HT-29 (cell line): ENCODE results near the gene MAP3K6. TPM values are rescaled to one million over a fixed set of nuclear protein-coding genes. Genes with fewer than 3 reads are reported as not detected.

ENCODE experiments used
- DNase-seq: peaks from one replicate; pipeline ENCODE4 v3.0.0-alpha.2; 2015; ENCODE audit warnings: low spot score
- total RNA-seq: library from RNA; depleted of rRNA; stranded (reverse); fragments of >200 nt; shearing (Covaris generic); gene quantifications from 2 replicates; pipeline ENCODE4 v1.2.3, GENCODE V29; 2014

MAP3K6 gene
- total RNA-seq, 1 experiment from 2014 or later = 17.0 TPM

GRCh38 chr1:27379564-27380122, 12.9 kb upstream of the MAP3K6 start:
- DNase-seq = no peak

GRCh38 chr1:27377760-27378495, 11.2 kb upstream of the MAP3K6 start:
- DNase-seq = no peak

DNA sequence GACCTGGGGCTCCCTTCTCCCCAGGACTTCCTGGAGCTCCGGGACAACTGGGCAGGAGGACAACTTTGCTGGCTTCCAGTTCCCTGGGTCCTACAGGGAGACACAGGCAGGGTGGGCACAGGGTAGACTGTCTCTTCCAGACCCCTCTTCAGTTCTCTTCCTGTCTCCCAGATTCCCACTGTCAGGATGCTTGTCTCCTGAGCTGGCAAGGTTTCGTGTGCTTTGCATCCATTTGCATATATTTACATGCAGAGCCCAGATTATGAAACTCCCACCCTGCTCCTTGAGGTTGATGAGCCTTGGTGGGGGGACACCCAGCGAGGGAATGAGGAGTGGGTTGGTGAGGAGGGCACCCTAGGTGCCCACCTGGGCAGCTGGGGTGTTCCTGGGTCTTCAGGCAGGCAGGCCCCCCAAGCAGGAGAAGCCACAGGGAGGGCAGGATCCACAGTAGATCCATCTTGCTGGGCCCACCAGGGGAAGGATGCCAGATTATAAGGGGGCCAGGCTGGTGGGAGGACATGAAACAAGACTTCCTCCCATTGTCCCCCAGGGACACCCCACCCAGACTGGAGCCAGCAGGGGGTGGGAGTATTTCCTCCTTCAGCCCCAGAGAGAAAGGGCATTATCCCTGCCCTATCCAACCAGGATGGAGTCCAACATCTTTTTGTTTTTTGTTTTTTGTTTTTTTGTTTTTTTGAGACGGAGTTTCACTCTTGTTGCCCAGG, 7.8 kb upstream of the MAP3K6 start, which contains the start of gene FCN3:
Gene FCN3, minus strand, starts transcription at position 463 of the 725 bp plus-strand sequence. Its CDS starts 6 bp downstream, at position 457.
- DNase-seq = no peak

GRCh38 chr1:27372808-27373690, 6.3 kb upstream of the MAP3K6 start:
- no peak for DNase-seq

- DNase-seq = no peak
These were observed 5.5 kb upstream of the MAP3K6 start for GRCh38 chr1:27372022-27372807.

DNA sequence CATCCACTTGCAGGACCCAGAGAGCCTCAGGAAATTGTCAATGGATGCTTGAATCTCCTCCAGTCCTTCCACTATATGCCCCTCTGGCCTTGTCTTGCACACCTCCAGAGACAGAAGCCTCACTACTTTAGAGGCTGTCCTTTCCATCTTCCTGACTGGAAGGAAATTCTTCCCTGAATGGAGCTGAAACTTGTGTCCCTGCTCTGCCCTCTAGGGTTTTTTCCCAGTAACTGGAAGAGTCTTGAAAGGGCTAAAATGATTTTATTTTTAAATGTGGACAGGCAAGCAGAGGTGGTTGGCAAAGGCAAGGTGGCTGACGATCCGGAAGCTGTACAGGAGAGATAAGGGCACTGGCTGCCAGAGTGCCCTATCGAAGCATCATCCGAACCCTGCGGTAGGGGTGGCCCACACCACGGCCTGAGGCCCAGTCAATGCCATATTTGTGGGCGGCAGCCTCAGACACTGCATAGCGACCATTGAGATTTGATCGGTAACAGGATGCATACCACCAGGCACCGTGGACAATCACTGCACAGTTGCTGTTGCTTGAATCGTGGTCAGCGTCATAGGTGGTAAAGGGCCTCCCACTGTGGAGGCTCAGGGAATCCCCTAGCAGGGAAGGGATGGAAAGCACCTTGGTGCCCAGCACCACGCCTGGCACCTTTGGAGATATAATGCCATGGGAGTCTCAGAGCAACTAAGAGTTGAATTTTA, 2.3 kb upstream of the MAP3K6 start:
- DNase-seq = peak; percentile 39

GRCh38 chr1:27367160-27367650, 444 bp upstream of the MAP3K6 start:
- no peak for DNase-seq

DNA sequence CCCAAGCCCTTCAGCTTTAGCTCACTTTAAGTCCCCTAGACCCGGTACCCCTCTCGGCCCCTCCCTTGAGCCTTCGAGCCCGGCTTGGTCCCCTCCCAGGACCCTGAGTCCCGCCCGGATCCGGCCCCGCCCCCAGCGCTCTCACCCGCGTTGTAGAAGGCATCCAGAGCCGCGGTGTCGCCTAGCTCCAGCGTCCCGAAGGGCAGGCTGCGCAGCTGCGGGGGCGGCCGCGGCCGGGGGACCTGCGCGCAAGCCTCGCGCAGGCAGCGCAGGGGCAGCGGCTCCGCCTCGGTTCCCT, 699 bp downstream of the MAP3K6 start:
- peak; percentile 65 for DNase-seq

DNA sequence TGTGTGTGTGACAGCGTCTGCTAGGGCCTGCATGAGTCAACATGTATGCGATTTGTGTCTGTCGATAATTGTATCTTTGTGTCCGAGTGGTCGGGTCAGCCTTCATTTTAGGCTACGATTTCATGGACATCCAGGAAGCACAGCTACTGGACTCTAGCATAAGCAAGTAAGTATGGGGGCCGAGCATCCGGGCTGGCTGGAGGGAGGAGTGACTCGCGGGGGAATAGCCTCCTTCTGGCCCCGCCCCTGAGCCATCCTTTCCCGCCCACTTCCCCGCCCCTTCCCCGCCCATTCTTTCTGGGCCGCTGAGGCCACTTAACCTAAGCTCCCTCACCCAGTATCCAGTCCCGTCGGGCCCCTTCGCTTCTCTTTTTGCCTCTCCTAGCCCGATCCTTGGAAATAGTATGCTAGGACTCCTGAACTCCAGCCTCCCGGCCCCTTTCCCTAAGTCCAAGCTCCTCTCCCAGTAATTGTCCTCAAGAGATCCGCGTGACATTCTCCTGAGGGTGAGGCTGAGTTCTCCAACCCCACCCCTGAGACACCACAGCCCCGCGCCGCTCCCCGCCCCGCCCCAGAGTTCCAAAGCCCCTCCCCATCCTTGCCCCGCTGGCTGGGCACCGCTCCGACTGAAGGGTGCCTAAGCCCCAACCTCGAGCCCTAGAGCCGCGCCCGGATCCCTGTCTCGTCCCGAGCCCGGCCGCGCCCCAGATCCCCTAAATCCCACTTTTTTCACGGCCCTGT, 1.2 kb downstream of the MAP3K6 start:
- peak; percentile 91 for DNase-seq

DNA sequence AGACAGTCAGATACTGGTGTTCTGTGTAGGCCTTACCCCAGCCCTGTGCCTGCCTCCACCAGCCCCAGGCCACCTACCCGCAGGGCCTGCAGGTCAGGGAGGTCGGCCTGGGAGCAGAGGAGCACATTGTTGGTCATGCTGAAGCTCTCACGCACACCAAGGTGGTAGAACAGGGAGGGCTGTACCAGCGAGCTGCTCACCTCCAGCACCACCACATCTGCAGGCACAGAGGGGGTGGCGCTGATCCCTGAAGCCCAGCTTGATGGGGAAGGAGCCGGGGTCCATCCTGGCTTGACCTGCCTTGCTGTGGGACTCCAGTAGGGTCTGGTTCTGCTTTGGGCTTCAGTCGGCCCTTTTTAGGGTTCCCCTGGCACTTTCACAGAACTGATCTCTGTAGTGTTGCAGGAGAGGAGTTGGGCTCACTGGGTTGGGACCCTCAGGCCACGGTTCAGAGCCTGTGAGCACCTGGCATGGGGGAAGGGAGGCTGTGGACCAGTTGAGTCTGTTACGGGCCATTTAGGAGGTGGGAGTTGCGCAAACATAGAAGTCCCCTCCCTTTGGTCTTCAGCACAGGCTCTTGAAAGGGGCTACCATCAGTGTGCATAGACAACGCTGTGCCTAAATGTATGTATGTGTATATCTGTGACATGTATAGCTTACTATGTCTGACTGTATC, 1.9 kb downstream of the MAP3K6 start:
- DNase-seq = no peak

DNA sequence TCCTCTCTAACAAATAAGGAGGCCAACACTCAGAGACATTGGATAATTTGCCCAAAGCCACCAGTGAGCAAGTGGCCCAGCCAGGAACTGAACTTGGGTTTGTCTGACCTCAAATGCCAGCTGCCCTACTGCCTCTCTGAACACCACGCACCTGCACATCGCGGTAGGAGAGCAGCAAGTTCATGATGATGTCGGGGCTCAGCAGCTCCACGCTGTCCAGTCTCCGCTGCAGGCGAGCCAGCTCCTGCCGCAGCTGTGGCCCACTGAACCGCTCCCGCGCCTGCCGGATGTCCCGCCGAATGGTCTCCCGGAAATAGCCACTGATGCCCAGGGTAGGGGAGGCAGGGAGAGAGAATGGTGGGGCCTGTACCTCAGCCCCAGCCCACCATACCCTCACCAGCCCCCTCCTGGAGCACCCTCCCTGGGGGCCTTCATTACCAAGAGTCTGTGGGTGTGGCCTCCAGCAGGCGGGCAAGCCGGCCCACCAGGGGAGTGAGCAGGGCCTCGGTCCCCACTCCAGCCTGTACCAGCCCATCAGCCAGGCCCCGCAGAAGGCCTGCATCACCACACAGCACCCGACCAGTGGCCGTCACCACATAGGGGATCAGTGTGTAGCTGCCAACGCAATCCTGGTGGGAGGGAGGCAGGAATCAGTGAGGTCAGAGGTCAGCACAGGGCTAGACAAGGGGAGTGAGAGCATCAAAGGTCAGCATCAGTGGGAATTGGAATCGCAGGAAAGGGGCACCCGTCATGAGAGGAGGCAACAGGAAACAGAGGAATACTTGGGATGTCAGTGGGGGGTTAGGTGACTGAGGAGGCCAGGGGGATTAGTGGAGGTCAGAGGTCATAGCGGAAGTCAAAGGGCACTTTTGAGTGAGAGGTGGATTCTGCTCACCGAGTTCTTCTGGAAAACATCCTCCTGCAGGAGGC, 2.7 kb downstream of the MAP3K6 start:
- no peak for DNase-seq

DNA sequence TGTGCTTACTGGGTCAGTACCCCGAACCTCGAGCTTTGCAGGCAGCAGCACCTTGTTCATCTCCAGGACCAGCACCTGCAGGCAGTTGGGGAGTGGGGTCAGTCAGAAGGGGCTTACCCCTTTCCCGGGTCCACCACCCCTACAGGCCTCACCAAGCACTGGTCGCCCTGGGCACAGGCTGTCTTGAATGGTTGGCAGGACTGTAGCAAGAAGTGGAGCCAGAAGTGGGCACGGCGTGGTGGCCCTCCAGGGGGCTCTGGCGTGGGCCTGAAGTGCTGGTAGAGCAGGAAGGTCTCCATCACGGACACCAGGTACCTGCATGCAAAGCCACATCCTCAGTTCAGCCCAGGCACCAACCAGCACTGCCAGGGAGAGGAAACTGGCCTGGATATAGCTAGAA, 5.2 kb downstream of the MAP3K6 start:
- DNase-seq = no peak

GRCh38 chr1:27361044-27361402, 5.7 kb downstream of the MAP3K6 start:
- no peak for DNase-seq

- no peak for DNase-seq
These were observed 6.4 kb downstream of the MAP3K6 start for GRCh38 chr1:27360159-27361043.

GRCh38 chr1:27359822-27360158, 7.0 kb downstream of the MAP3K6 start:
- DNase-seq = no peak

GRCh38 chr1:27358928-27359313, 7.8 kb downstream of the MAP3K6 start:
- no peak for DNase-seq
